Body of pancreas (tissue), 4 donors: ENCODE results near the gene UBALD1. TPM values are rescaled to one million over a fixed set of nuclear protein-coding genes. Genes with fewer than 3 reads are reported as not detected.
A peak's percentile ranks its signal among the peaks of the same experiment; 100 is the strongest.

Experiments
- ATAC-seq: fragments of 150-250 bp; one replicate; pipeline ENCODE4 v1.9.1; 2016
- DNase-seq, 4 donors: peaks; one replicate each; pipeline ENCODE4 v3.0.0-alpha.2; 2019
- H3K27ac ChIP-seq, 4 donors: fragments of 200-600 bp; sonication (generic); 1 replicate in 3 of 4; 2 replicates in 1 of 4; pipeline versions ENCODE4 v1.5.1 to v1.6.1; 2016 to 2019; ENCODE audit warnings: mild to moderate bottlenecking in 1 of 4, mixed read lengths in 1 of 4, moderate library complexity in 1 of 4
- H3K27me3 ChIP-seq, 2 donors: fragments of 200-600 bp; sonication (generic); one replicate each; pipeline ENCODE4 v1.6.0; 2016; ENCODE audit warnings: mild to moderate bottlenecking in 1 of 2
- H3K36me3 ChIP-seq, 2 donors: fragments of 200-600 bp; sonication (generic); replicated peaks in 1 of 2; 2 replicates each; pipeline ENCODE4 v1.5.1; 2016; ENCODE audit warnings: low read depth in 2 of 2; ENCODE audit not compliant: insufficient read depth in 1 of 2
- H3K4me1 ChIP-seq: fragments of 200-600 bp; sonication (generic); one replicate; pipeline ENCODE4 v1.6.0; 2016
- H3K4me3 ChIP-seq, 2 donors: fragments of 200-600 bp; sonication (generic); 1 replicate in 1 of 2; 2 replicates in 1 of 2; pipeline ENCODE4 v1.5.1; 2016 to 2019
- H3K9me3 ChIP-seq, 3 donors: fragments of 200-600 bp; sonication (generic); 1 replicate in 2 of 3; 2 replicates in 1 of 3; pipeline ENCODE4 v1.5.1; 2016
- CTCF ChIP-seq, 7 experiments: fragments of 450-650 bp in 4 of 7; fragments of 200-600 bp in 3 of 7; sonication (generic) in 3 of 7; IDR thresholded peaks; one replicate each; pipeline ENCODE4 v1.5.1; 2016 to 2019; ENCODE audit warnings: antibody characterized with exemption in 7 of 7
- POLR2A ChIP-seq, 3 donors: fragments of 450-650 bp; IDR thresholded peaks; one replicate each; pipeline ENCODE4 v1.6.1; 2016; ENCODE audit warnings: antibody characterized with exemption in 3 of 3, mild to moderate bottlenecking in 2 of 3
- WGBS, 2 donors: methylation state at CpG; one replicate each; pipeline ENCODE4 v1.1.5; 2017; 5-methylcytosine and 5-hydroxymethylcytosine counted together
- intact Hi-C: fragments of 100-400 bp; cut with DNase I; formaldehyde crosslinking; loops from one replicate; pipeline ENCODE4 v1.15.1; 2023
- total RNA-seq, 2 donors: library from RNA; depleted of rRNA; stranded (reverse); fragments of >200 nt; gene quantifications; one replicate each; pipeline ENCODE4 v1.1.0, GENCODE V29; 2016

Gene UBALD1
- total RNA-seq, 2 donors from 2014 or later = 11.9 to 19.4 TPM

DNA sequence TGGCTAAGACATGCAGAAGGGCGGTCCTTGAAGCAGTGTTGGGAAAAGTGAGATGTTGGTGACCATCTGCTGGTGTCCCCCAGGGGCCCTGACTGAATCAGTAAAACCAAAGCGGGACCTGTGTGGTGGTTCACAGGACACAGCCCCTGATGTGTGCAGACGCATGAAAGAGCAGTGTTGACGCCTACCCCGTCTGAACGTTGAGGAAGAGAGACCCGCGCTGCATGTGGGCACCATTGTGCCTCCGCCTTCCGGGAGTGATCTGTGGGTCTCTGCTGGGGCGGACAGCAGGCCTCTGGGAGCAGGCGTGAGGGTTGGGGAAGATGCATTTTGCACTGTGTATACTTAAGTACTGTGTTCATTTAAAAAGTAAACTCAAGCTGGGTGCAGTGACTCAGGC, 41.5 kb upstream of the UBALD1 start:
- no peak overlapping the region for H3K4me3 ChIP-seq
- peak overlapping the region in 1 of 4 donors; percentile 90 for H3K27ac ChIP-seq
- intact Hi-C loops = no loop called here
- DNase-seq (no peak), ATAC-seq (no peak)
- H3K27me3 ChIP-seq = no peaks in the 10 kb centered on the region
- 93 to 97% methylated on average over 12 of the region's 12 CpGs for WGBS, 2 donors
- peaks cover 0 to 8% of the 10 kb centered on the region in 2 donors for H3K36me3 ChIP-seq
- no peaks in the 10 kb centered on the region for H3K9me3 ChIP-seq
- H3K4me1 ChIP-seq = peaks cover 36% of the 10 kb centered on the region
- no peak for TF ChIP-seq POLR2A (IDR thresholded peaks at IDR 0.05)
- TF ChIP-seq CTCF (IDR thresholded peaks at IDR 0.05) = no peak

DNA sequence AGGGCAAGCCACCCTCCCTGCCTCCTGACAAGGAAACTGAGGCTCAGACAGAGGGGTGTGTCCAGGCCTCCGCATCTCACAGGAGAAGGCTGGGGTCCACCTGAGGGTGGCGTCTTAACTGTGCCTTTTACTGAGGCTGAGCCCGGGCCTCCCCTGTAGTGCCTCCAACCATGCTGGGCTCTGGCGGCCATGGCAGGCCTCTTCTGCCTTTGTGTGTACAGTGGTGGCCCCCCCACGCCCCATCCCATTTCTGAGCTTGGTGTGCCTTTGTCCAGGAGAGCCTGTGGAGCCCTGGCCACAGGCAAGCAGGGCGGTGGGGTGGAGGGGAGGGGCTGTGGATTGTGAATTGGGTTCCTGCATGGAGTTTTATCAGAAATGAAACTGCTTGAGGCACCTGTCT, 41.1 kb upstream of the UBALD1 start:
- 67 to 84% methylated on average over 1 to 6 of the region's 6 CpGs for WGBS, 2 donors
- DNase-seq (no peak), ATAC-seq (no peak)
- no peaks in the 10 kb centered on the region for H3K27me3 ChIP-seq
- TF ChIP-seq POLR2A (IDR thresholded peaks at IDR 0.05) = no peak
- no peak for TF ChIP-seq CTCF (IDR thresholded peaks at IDR 0.05)
- intact Hi-C loops = no loop called here
- peaks cover 0 to 8% of the 10 kb centered on the region in 2 donors for H3K36me3 ChIP-seq
- peak overlapping the region in 2 of 4 donors; percentile 80 to 90 for H3K27ac ChIP-seq
- peaks cover 36% of the 10 kb centered on the region for H3K4me1 ChIP-seq
- H3K4me3 ChIP-seq = no peak overlapping the region
- H3K9me3 ChIP-seq = no peaks in the 10 kb centered on the region

DNA sequence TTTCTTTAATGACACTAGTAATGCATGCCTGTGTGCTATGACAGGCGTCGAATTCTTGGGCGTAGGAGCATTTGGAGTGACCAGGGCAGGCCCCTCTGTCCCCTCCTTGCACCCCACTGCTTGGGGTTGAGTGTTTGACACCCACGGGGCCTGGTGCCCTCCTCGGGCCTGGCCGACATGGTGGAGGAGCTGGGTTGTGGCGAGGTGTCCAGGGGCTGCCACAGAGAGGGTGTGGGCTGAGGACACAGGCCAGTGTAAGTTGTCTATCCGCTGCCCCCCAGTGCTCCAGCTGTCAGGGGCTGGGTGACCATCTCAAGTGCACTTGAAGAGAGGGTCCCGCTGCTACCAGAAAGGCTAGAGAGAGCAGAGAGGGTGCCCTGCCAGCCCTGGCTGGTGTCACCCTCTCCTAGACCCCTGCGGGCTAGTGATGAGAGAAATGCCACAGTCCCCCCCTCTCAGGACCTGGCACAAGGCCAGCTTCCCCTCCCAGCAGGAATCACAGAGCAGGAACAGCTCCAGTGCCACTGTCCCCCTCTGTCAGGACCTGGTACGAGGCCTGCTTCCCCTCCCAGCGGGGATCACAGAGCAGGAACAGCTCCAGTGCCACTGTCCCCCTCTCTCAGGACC, 40.4 kb upstream of the UBALD1 start:
- H3K27ac ChIP-seq = peak overlapping the region in 3 of 4 donors; percentile 80 to 90 (median 88)
- H3K36me3 ChIP-seq = peaks cover 0 to 8% of the 10 kb centered on the region in 2 donors
- H3K4me1 ChIP-seq = peaks cover 32% of the 10 kb centered on the region
- H3K27me3 ChIP-seq = no peaks in the 10 kb centered on the region
- ATAC-seq (no peak), DNase-seq (no peak)
- intact Hi-C loops = no loop called here
- H3K9me3 ChIP-seq = no peaks in the 10 kb centered on the region
- 73 to 80% methylated on average over 4 to 11 of the region's 12 CpGs for WGBS, 2 donors
- TF ChIP-seq POLR2A (IDR thresholded peaks at IDR 0.05) (no peak), CTCF (IDR thresholded peaks at IDR 0.05) (no peak)
- no peak overlapping the region for H3K4me3 ChIP-seq

- DNase-seq = peak; percentile 90 to 93 (median 92)
- WGBS, 2 donors = 28 to 31% methylated on average over 11 to 16 of the region's 16 CpGs
- intact Hi-C loops = no loop called here
- peak; percentile 89 for ATAC-seq
- no peaks in the 10 kb centered on the region for H3K9me3 ChIP-seq
- H3K4me1 ChIP-seq = peaks cover 32% of the 10 kb centered on the region
- H3K27ac ChIP-seq = peak overlapping the region; percentile 80 to 90 (median 86)
- H3K4me3 ChIP-seq = no peak overlapping the region
- H3K36me3 ChIP-seq = peaks cover 0 to 8% of the 10 kb centered on the region in 2 donors
- TF ChIP-seq CTCF (IDR thresholded peaks at IDR 0.05) = peak in 4 of 7 experiments; percentile 7 to 38 (median 23)
- TF ChIP-seq POLR2A (IDR thresholded peaks at IDR 0.05) = peak in 2 of 3 donors; percentile 11 to 25
- no peaks in the 10 kb centered on the region for H3K27me3 ChIP-seq
Measured at GRCh38 chr16:4654011-4654963, 39.6 kb upstream of the UBALD1 start.
